Muscle of back (tissue), 11 donors: ENCODE data around the gene TNC. TPM values are rescaled to one million over a fixed set of nuclear protein-coding genes. Genes with fewer than 3 reads are reported as not detected.

Experiments
- DNase-seq, 3 donors: peaks; one replicate each; pipeline versions ENCODE4 v3.0.0 to v3.0.0-alpha.2; 2013
- polyA plus RNA-seq, 10 donors: library from polyadenylated mRNA; unstranded; fragments of 120-200 nt; gene quantifications; one replicate each; pipeline ENCODE4 v1.2.1, GENCODE V29; 2013; ENCODE audit not compliant: insufficient read length in 10 of 10

The TNC gene
- polyA plus RNA-seq, 10 donors: 22.2 to 115 (median 56.2) TPM

DNA sequence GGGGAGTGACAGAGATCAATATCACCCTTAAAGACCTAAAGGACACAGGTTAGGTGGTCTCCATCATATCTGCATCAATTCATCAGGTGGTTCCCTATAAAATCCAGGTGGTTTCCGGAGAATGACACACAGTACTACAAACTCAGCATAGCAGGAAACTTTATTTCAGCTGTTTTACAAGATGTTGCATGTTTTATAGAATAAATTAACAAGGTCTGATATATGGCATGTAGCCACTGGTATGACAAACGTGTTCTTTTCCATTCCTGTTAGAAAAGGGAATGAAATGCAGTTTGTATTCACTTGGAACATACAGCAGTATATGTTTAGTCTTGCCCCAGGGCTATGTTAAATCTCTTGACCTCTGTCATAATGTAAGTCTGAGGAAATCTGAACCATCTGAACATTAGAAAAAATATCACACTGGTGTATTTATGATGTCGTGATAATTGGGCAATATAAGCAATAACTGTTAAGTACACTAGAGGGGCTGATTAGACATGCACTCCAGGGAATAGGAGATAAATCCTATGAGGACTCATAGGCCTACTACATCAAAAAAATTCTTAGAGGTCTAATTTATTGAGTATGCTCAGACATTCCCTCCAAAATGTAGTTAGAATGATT is 145.3 kb downstream of the TNC start:
- DNase-seq: no peak

Other genes starting within 250 kb of the TNC start
- gene TNFSF8, start 187.6 kb downstream of the TNC start, polyA plus RNA-seq: 1 to 10 TPM in 3 of 10 donors, under 1 TPM in 7; 0.45 to 2.3 (median 0.65) TPM